ENCODE results near the gene CCDC68.

The CCDC68 gene

GRCh38 chr18:54961868-54962267, 2.6 kb upstream of the CCDC68 start:
- no peak for DNase-seq (ENCODE audit: low read depth)
- no peak for TF ChIP-seq CTCF (conservative IDR thresholded peaks at IDR 0.05; ENCODE audit: low read depth, low read length)
- no peak overlapping the region for H3K4me3 ChIP-seq (ENCODE audit: low read depth, low read length)

GRCh38 chr18:54961016-54961423, 1.8 kb upstream of the CCDC68 start:
- H3K4me3 ChIP-seq (ENCODE audit: low read depth, low read length): no peak overlapping the region
- peak; percentile 76 for DNase-seq (ENCODE audit: low read depth)
- no peak for TF ChIP-seq CTCF (conservative IDR thresholded peaks at IDR 0.05; ENCODE audit: low read depth, low read length)

GRCh38 chr18:54960197-54960596, 936 bp upstream of the CCDC68 start:
- TF ChIP-seq CTCF (conservative IDR thresholded peaks at IDR 0.05; ENCODE audit: low read depth, low read length): no peak
- DNase-seq (ENCODE audit: low read depth): no peak
- no peak overlapping the region for H3K4me3 ChIP-seq (ENCODE audit: low read depth, low read length)

DNA sequence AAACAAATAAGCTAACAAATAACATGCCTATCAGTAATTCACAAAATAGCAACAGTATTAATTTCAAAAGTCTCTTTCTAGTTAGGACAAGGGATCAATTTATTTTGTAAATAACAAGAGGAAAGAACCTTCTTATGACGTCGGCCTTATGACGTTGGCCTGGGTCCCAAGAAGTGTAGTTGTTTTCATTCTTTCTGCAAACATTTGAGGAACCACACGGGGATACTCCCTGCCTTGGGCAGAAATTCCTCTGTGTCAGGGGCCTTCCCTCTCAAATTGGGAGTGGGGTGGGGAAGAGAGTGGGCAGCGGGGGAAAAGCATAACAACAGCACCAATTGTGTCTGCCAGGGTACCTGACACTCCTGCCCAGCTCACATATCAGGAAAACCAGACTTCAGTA, 1.3 kb downstream of the CCDC68 start:
- peak; percentile 3 for TF ChIP-seq CTCF (conservative IDR thresholded peaks at IDR 0.05; ENCODE audit: low read depth, low read length)
- DNase-seq (ENCODE audit: low read depth): peak; percentile 85
- peak overlapping the region; percentile 77 for H3K4me3 ChIP-seq (ENCODE audit: low read depth, low read length)

GRCh38 chr18:54957296-54957832, 1.9 kb downstream of the CCDC68 start:
- no peak for TF ChIP-seq CTCF (conservative IDR thresholded peaks at IDR 0.05; ENCODE audit: low read depth, low read length)
- peak; percentile 61 for DNase-seq (ENCODE audit: low read depth)
- peak overlapping the region; percentile 77 for H3K4me3 ChIP-seq (ENCODE audit: low read depth, low read length)

GRCh38 chr18:54956506-54956905, 2.8 kb downstream of the CCDC68 start:
- no peak for DNase-seq (ENCODE audit: low read depth)
- H3K4me3 ChIP-seq (ENCODE audit: low read depth, low read length): no peak overlapping the region
- no peak for TF ChIP-seq CTCF (conservative IDR thresholded peaks at IDR 0.05; ENCODE audit: low read depth, low read length)

GRCh38 chr18:54952026-54952425, 7.2 kb downstream of the CCDC68 start:
- H3K4me3 ChIP-seq (ENCODE audit: low read depth, low read length): no peak overlapping the region
- no peak for DNase-seq (ENCODE audit: low read depth)
- TF ChIP-seq CTCF (conservative IDR thresholded peaks at IDR 0.05; ENCODE audit: low read depth, low read length): no peak

Data from choroid plexus epithelial cell (primary cell).